Measurements from ENCODE around the gene MAP3K20. TPM values are rescaled to one million over a fixed set of nuclear protein-coding genes. Genes with fewer than 3 reads are reported as not detected.

Gene MAP3K20
- total RNA-seq, 4 donors from 2014 or later, result 43.0 to 76.1 (median 65.2) TPM

DNA sequence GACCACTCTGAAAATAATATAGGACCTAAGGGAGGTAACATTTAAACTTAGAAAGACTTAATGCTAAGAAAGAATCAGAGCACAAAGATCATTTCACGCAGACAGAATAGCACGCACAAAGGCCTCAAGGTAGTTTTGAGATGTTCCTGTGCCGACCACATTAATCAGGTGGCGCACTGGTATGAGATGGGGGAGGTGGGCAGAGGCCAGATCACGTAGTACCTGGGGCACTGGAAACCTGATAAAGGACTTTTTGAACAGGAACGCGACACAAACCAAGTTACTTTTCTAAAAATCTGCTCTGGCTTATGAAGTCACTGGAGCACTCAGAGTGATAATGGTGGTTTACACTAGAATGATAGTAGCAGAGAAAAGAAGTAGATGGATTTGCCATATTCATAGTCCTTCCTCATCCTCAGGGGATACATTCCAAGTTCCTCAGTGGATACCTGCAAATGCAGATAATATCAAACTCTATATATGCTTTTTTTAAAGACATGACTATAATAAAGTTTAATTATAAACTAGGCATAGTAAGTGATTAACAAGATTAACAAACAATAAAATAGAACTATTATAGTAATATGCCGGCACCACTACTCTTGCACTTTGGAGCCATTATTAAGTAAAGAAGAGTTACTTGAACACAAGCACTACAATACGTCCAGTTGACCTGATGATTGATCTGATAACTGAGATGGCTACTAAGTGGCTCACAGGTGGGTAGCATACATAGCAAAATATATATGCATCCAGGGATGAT is 236.4 kb downstream of the MAP3K20 start:
- TF ChIP-seq CTCF (IDR thresholded peaks at IDR 0.05; ENCODE audit: low read depth), result no peak
